Measurements from ENCODE around the gene DCX.
A peak's percentile ranks its signal among the peaks of the same experiment; 100 is the strongest.

DCX gene

GRCh38 chrX:111411983-111412382, at the start of gene DCX:
Gene DCX, minus strand, starts transcription at chrX:111412192. Its CDS starts 1,794 bp downstream, at chrX:111410398.
- peak; percentile 44 for DNase-seq

GRCh38 chrX:111460607-111461006, 48.6 kb upstream of the DCX start:
- DNase-seq, result no peak

GRCh38 chrX:111447298-111447697, 35.3 kb upstream of the DCX start:
- no peak for DNase-seq

GRCh38 chrX:111445485-111445884, 33.5 kb upstream of the DCX start:
- DNase-seq, result peak; percentile 50

GRCh38 chrX:111444881-111445280, 32.9 kb upstream of the DCX start:
- no peak for DNase-seq

- DNase-seq, result no peak
Observed at GRCh38 chrX:111443946-111444345, 32.0 kb upstream of the DCX start.

GRCh38 chrX:111442791-111443190, 30.8 kb upstream of the DCX start:
- DNase-seq, result no peak

- DNase-seq, result no peak
Observed at GRCh38 chrX:111435469-111435868, 23.5 kb upstream of the DCX start.

GRCh38 chrX:111431001-111431400, 19.0 kb upstream of the DCX start:
- no peak for DNase-seq

- peak; percentile 43 for DNase-seq
Observed at GRCh38 chrX:111411557-111411956, 435 bp downstream of the DCX start.

GRCh38 chrX:111410590-111411078, 1.4 kb downstream of the DCX start:
- peak; percentile 27 for DNase-seq

- DNase-seq, result no peak
Observed at GRCh38 chrX:111409326-111409725, 2.7 kb downstream of the DCX start.

GRCh38 chrX:111407948-111408347, 4.0 kb downstream of the DCX start:
- no peak for DNase-seq

- no peak for DNase-seq
Observed at GRCh38 chrX:111402344-111402743, 9.6 kb downstream of the DCX start.

- DNase-seq, result no peak
Observed at GRCh38 chrX:111395149-111395548, 16.8 kb downstream of the DCX start.

- DNase-seq, result no peak
Observed at GRCh38 chrX:111394569-111394968, 17.4 kb downstream of the DCX start.

GRCh38 chrX:111387470-111388070, 24.4 kb downstream of the DCX start:
- no peak for DNase-seq

GRCh38 chrX:111386615-111387233, 25.3 kb downstream of the DCX start:
- DNase-seq, result no peak

- no peak for DNase-seq
Observed at GRCh38 chrX:111386077-111386476, 25.9 kb downstream of the DCX start.

GRCh38 chrX:111382277-111382676, 29.7 kb downstream of the DCX start:
- DNase-seq, result no peak

GRCh38 chrX:111376897-111377578, 35.0 kb downstream of the DCX start:
- peak; percentile 77 for DNase-seq

- DNase-seq, result no peak
Observed at GRCh38 chrX:111376486-111376885, 35.5 kb downstream of the DCX start.

GRCh38 chrX:111375747-111376146, 36.2 kb downstream of the DCX start:
- DNase-seq, result no peak

- no peak for DNase-seq
Observed at GRCh38 chrX:111372086-111372485, 39.9 kb downstream of the DCX start.

All from DMS79 treated with DMSO at 0.1 percent for 48 hours (cell line).